OCI-LY7 (cell line): ENCODE results near the gene POP4. TPM values are rescaled to one million over a fixed set of nuclear protein-coding genes. Genes with fewer than 3 reads are reported as not detected.
"Not testable (repeated sequence)": the region's sequence is repeated elsewhere in the genome, so short reads cannot be mapped to it uniquely, and the experiment has no call there.

ENCODE experiments used
- Bru-seq: library from RNA; stranded (reverse); fragments of 400-500 nt; gene quantifications from one replicate; lab custom pipeline; 2021; lab: Mats Ljungman, UMichigan
- BruChase-seq, 2 experiments: library from RNA; stranded (reverse); fragments of 400-500 nt; gene quantifications; one replicate each; lab custom pipeline; 2021; lab: Mats Ljungman, UMichigan
- BruUV-seq: library from RNA; stranded (reverse); fragments of 400-500 nt; replicated peaks from 2 replicates; lab custom pipeline; 2021; lab: Mats Ljungman, UMichigan
- CTCF ChIA-PET: fragments of 300-600 bp; sonication (Branson Sonifier 250); formaldehyde crosslinking; loops from one replicate; lab custom pipeline; 2022; ENCODE audit warnings: antibody characterized with exemption; ENCODE audit not compliant: unreplicated experiment; lab: Charles Lee
- POLR2A ChIA-PET: fragments of 300-600 bp; sonication (Branson Sonifier 250); formaldehyde crosslinking; loops from one replicate; lab custom pipeline; 2022; ENCODE audit warnings: antibody characterized with exemption; lab: Charles Lee
- DNase-seq: peaks from one replicate; pipeline ENCODE4 v3.0.0-alpha.2; 2015; ENCODE audit warnings: low spot score
- H2AFZ ChIP-seq: fragments of 200-600 bp; sonication (generic), shearing (Covaris generic); 2 replicates; pipeline ENCODE4 v1.6.1; 2014; ENCODE audit warnings: mild to moderate bottlenecking, antibody characterized with exemption, low read length, moderate library complexity
- H3K27ac ChIP-seq: fragments of 200-600 bp; sonication (generic); 2 replicates; pipeline ENCODE4 v1.5.1; 2014; ENCODE audit warnings: mixed run types, low read depth, mild to moderate bottlenecking, moderate library complexity, low read length, inconsistent platforms; ENCODE audit not compliant: poor library complexity, severe bottlenecking
- H3K36me3 ChIP-seq: fragments of 200-600 bp; sonication (generic); 2 replicates; pipeline ENCODE4 v1.6.1; 2014; ENCODE audit warnings: mild to moderate bottlenecking, antibody characterized with exemption, low read length, moderate library complexity, mixed read lengths; ENCODE audit not compliant: insufficient read depth
- H3K4me1 ChIP-seq: fragments of 200-600 bp; sonication (generic); 2 replicates; pipeline ENCODE4 v1.5.1; 2014; ENCODE audit warnings: mild to moderate bottlenecking, low read length; ENCODE audit not compliant: insufficient read depth, poor library complexity, severe bottlenecking
- H3K4me2 ChIP-seq: fragments of 200-600 bp; sonication (generic); 2 replicates; pipeline ENCODE4 v1.6.1; 2014; ENCODE audit warnings: mild to moderate bottlenecking, low read length
- H3K4me3 ChIP-seq: fragments of 200-600 bp; sonication (generic); 2 replicates; pipeline ENCODE4 v1.5.1; 2014; ENCODE audit warnings: mild to moderate bottlenecking, low read depth, low read length; ENCODE audit not compliant: poor library complexity, severe bottlenecking
- H3K79me2 ChIP-seq: fragments of 200-600 bp; sonication (generic); 2 replicates; pipeline ENCODE4 v1.6.1; 2016; ENCODE audit warnings: low read depth, mild to moderate bottlenecking, low read length, moderate library complexity, mixed read lengths; ENCODE audit not compliant: insufficient read depth
- H3K9me2 ChIP-seq: fragments of 200-600 bp; sonication (generic); 2 replicates; pipeline ENCODE4 v1.6.1; 2016; ENCODE audit warnings: mild to moderate bottlenecking, low read length, mixed read lengths; ENCODE audit not compliant: insufficient read depth
- H3K9me3 ChIP-seq: fragments of 200-600 bp; sonication (generic); 2 replicates; pipeline ENCODE4 v1.6.1; 2014; ENCODE audit warnings: mild to moderate bottlenecking, mixed run types, low read length, mixed read lengths
- H4K20me1 ChIP-seq: fragments of 200-600 bp; sonication (generic); 2 replicates; pipeline ENCODE4 v1.6.1; 2014; ENCODE audit warnings: mild to moderate bottlenecking, antibody characterized with exemption, low read length, moderate library complexity, mixed read lengths; ENCODE audit not compliant: insufficient read depth
- EZH2phosphoT487 ChIP-seq: fragments of 200-600 bp; sonication (generic); IDR thresholded peaks from 2 replicates; pipeline ENCODE4 v1.6.1; 2018; ENCODE audit warnings: low read depth, borderline replicate concordance, mild to moderate bottlenecking, mixed run types, antibody characterized with exemption, low read length, moderate library complexity, mixed read lengths
- intact Hi-C: fragments of 100-400 bp; cut with micrococcal nuclease; formaldehyde crosslinking; loops from one replicate; pipeline ENCODE4 v1.10.0; 2022; ENCODE audit not compliant: unreplicated experiment
- long read RNA-seq: library from polyadenylated mRNA; stranded (forward); transcript quantifications from one replicate; pipeline ENCODE4 v2.0.0, GENCODE V29; 2022
- total RNA-seq, 2 experiments: library from RNA; depleted of rRNA in 1 of 2; stranded (reverse); fragments of >200 nt in 1 of 2; shearing (Covaris generic) in 1 of 2; gene quantifications; 2 replicates each; pipeline ENCODE4 v1.2.3, GENCODE V29; 2014 to 2022
- TF ChIP-seq, protein P1 (sequence below): fragments of 200-600 bp; sonication (generic); conservative IDR thresholded peaks from 2 replicates; pipeline ENCODE4 v1.5.1; 2014; ENCODE audit warnings: mild to moderate bottlenecking, antibody characterized with exemption, low read length, moderate library complexity, mixed read lengths

Gene POP4, protein sequence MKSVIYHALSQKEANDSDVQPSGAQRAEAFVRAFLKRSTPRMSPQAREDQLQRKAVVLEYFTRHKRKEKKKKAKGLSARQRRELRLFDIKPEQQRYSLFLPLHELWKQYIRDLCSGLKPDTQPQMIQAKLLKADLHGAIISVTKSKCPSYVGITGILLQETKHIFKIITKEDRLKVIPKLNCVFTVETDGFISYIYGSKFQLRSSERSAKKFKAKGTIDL
- total RNA-seq (2014; rRNA removed; shearing (Covaris generic)): 93.6 and 105 TPM in 2 replicates
- total RNA-seq (2022): 73.6 and 83.5 TPM in 2 replicates
- percentile 68 among the genes with signal in this experiment for Bru-seq, nascent RNA
- percentile 60 among the genes with signal in this experiment for BruChase-seq, experiment 1, labeled RNA remaining after a 6-hour chase
- percentile 67 among the genes with signal in this experiment for BruChase-seq, experiment 2, labeled RNA remaining after a 2-hour chase
- long read RNA-seq, transcript POP4-202 (7 exons, 3,385 nt): major isoform, 47 of 58 reads
- long read RNA-seq, partial matches to known transcripts: 3 of 58 reads
- long read RNA-seq, other reads (novel, unspliced or antisense): 8 of 58 reads

- Histone ChIP-seq H2AFZ (peak within 1 kb of the TSS; percentile 64), H4K20me1 (no peaks in the 10 kb centered on the region), H3K4me3 (peak within 1 kb of the TSS; percentile 94), H3K4me2 (peak within 1 kb of the TSS; percentile 93), H3K79me2 (peaks cover 27% of the 10 kb centered on the region), H3K36me3 (peaks cover 9% of the 10 kb centered on the region; the same call in 1 of the 2 replicates), H3K9me3 (no peaks in the 10 kb centered on the region), H3K9me2 (no peaks in the 10 kb centered on the region), H3K4me1 (peaks cover 16% of the 10 kb centered on the region), H3K27ac (peak within 1 kb of the TSS; percentile 79)
- intact Hi-C loops: loop anchor here (5.0 kb wide), 1 partner anchor 394 kb away; the partner anchor contains the start of gene UQCRFS1
- ChIA-PET POLR2A (interaction anchor here (0.7 to 2.8 kb wide), 7 partner anchors 14 to 615 kb away, joined by 3 to 21 read pairs (median 4); partner anchors contain the start of gene C19orf12), CTCF (interaction anchor here (0.5 kb wide), 1 partner anchor 73 kb away, joined by 3 read pairs; no protein-coding TSS in a partner anchor)
- peak; percentile 98 for DNase-seq
- BruUV-seq: TSS peak; percentile 84
- TF ChIP-seq EZH2phosphoT487: no peak
- TF ChIP-seq, protein P1, sequence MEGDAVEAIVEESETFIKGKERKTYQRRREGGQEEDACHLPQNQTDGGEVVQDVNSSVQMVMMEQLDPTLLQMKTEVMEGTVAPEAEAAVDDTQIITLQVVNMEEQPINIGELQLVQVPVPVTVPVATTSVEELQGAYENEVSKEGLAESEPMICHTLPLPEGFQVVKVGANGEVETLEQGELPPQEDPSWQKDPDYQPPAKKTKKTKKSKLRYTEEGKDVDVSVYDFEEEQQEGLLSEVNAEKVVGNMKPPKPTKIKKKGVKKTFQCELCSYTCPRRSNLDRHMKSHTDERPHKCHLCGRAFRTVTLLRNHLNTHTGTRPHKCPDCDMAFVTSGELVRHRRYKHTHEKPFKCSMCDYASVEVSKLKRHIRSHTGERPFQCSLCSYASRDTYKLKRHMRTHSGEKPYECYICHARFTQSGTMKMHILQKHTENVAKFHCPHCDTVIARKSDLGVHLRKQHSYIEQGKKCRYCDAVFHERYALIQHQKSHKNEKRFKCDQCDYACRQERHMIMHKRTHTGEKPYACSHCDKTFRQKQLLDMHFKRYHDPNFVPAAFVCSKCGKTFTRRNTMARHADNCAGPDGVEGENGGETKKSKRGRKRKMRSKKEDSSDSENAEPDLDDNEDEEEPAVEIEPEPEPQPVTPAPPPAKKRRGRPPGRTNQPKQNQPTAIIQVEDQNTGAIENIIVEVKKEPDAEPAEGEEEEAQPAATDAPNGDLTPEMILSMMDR: no peak
These were observed at the start of gene POP4 for GRCh38 chr19:29605653-29606419. Gene POP4, plus strand, starts transcription at chr19:29606283. Its CDS starts 36 bp downstream, at chr19:29606319.

GRCh38 chr19:29559110-29559509 lies 47.0 kb upstream of the POP4 start:
- DNase-seq, H3K27ac ChIP-seq, H3K9me3 ChIP-seq, H3K4me1 ChIP-seq, H3K79me2 ChIP-seq, H4K20me1 ChIP-seq, CTCF ChIA-PET, H3K9me2 ChIP-seq, H2AFZ ChIP-seq, H3K4me2 ChIP-seq, intact Hi-C loops, BruUV-seq, H3K4me3 ChIP-seq, H3K36me3 ChIP-seq: not testable (repeated sequence)
- POLR2A ChIA-PET: interaction anchor here (0.9 kb wide), 1 partner anchor 10 kb away, joined by 3 read pairs; no protein-coding TSS in a partner anchor

DNA sequence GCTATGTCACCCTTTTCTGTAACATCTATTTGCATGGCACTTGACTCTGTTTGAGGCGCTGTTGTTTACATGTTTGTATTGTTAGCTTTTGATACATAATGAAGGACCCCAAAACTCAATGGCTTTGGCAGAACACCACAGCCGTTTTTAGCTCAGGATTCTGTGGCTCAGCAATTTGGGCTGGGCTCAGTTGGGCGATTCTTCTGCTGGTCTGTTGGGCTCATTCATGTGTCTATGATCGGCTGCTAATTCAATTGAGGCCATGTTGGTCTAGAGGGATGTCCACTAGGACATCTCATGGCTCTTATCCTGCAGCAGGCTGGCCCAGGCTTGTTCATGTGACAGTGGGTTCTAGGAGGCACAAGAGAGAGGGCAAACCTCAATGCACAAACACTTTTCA lies 46.3 kb upstream of the POP4 start:
- no peak overlapping the region for H3K27ac ChIP-seq
- H3K9me3 ChIP-seq: no peaks in the 10 kb centered on the region
- no peak overlapping the region for H3K4me2 ChIP-seq
- intact Hi-C loops: no loop called here
- no peaks in the 10 kb centered on the region for H3K4me1 ChIP-seq
- ChIA-PET POLR2A (interaction anchor here (0.9 kb wide), 1 partner anchor 9 kb away, joined by 3 read pairs; no protein-coding TSS in a partner anchor), CTCF (no interaction called here)
- H3K4me3 ChIP-seq: no peak overlapping the region
- H4K20me1 ChIP-seq: no peaks in the 10 kb centered on the region
- no peak for DNase-seq
- no peaks in the 10 kb centered on the region for H3K36me3 ChIP-seq
- TF ChIP-seq, protein P1: no peak
- no peak for TF ChIP-seq EZH2phosphoT487
- no peak overlapping the region for H2AFZ ChIP-seq
- H3K9me2 ChIP-seq: no peaks in the 10 kb centered on the region
- no TSS peak for BruUV-seq
- no peaks in the 10 kb centered on the region for H3K79me2 ChIP-seq
